ENCODE data around the gene ZBTB20. TPM values are rescaled to one million over a fixed set of nuclear protein-coding genes. Genes with fewer than 3 reads are reported as not detected.
A peak's percentile ranks its signal among the peaks of the same experiment; 100 is the strongest.

Gene ZBTB20
- total and polyA plus RNA-seq, 7 donors: 0.40 to 74.9 (median 41.7) TPM

DNA sequence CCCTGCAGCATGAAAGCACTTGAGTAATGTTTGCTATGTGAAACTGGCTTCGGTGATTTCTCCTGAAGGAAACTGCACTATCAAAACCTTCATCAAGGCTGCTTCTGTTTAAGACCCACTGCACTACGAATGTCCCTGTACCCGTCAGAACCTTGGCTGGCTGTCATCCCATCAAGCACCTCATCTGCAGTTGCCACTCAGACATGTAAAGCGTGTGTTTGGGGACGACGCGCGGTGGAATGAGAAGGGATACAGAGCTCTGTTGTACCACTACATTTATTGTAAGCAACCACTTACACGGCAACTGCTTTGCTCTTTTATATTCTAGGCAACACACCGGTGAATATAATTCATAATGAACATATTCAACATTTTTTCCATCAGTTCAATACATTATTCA lies 705.7 kb downstream of the ZBTB20 start:
- 30 to 54% (median 33%) methylated on average over 10 of the region's 10 CpGs for WGBS, 3 donors
- peak overlapping the region; percentile 16 for H3K4me3 ChIP-seq

GRCh38 chr3:114440700-114441099 lies 706.4 kb downstream of the ZBTB20 start:
- Histone ChIP-seq H3K27me3 (ENCODE audit: insufficient read depth in 3 of 3, low read length in 2 of 3) (no peaks in the 10 kb centered on the region), H3K9me3 (no peaks in the 10 kb centered on the region), H3K4me1 (peaks cover 87% of the 10 kb centered on the region), H3K4me3 (no peak overlapping the region), H3K27ac (no peak overlapping the region), H3K36me3 (ENCODE audit: insufficient read depth in 1 of 2, low read depth in 1 of 2) (no peaks in the 10 kb centered on the region)
- WGBS, 3 donors: 41 to 72% (median 49%) methylated on average over 4 of the region's 4 CpGs
- TF ChIP-seq CTCF (IDR thresholded peaks at IDR 0.05): no peak
- DNase-seq (no peak), ATAC-seq (peak in 1 of 4 donors; percentile 27)
- intact Hi-C loops (cut with DNase I): loop anchor here in 1 of 2 donors (10.0 kb wide), 1 partner anchor 56 kb away; no protein-coding TSS in a partner anchor

More for the DNA sequence above, 705.7 kb downstream of the ZBTB20 start:
- ATAC-seq: peak in 3 of 4 donors; percentile 55 to 73 (median 64)
- Histone ChIP-seq H3K27me3 (ENCODE audit: insufficient read depth in 3 of 3, low read length in 2 of 3) (no peaks in the 10 kb centered on the region), H3K36me3 (ENCODE audit: insufficient read depth in 1 of 2, low read depth in 1 of 2) (no peaks in the 10 kb centered on the region), H3K9me3 (no peaks in the 10 kb centered on the region), H3K27ac (no peak overlapping the region), H3K4me1 (peaks cover 87% of the 10 kb centered on the region)
- TF ChIP-seq CTCF (IDR thresholded peaks at IDR 0.05): no peak
- no peak for DNase-seq
- intact Hi-C loops (cut with DNase I): loop anchor here in 1 of 2 donors (10.0 kb wide), 1 partner anchor 57 kb away; no protein-coding TSS in a partner anchor

- Histone ChIP-seq H3K4me3 (no peak overlapping the region), H3K27me3 (ENCODE audit: insufficient read depth in 3 of 3, low read length in 2 of 3) (no peaks in the 10 kb centered on the region), H3K4me1 (peaks cover 80% of the 10 kb centered on the region), H3K9me3 (no peaks in the 10 kb centered on the region), H3K27ac (no peak overlapping the region), H3K36me3 (ENCODE audit: insufficient read depth in 1 of 2, low read depth in 1 of 2) (no peaks in the 10 kb centered on the region)
- DNase-seq: no peak
- no peak for ATAC-seq
- WGBS, 3 donors: 96 to 98% (median 97%) methylated on average over 1 of the region's 1 CpG
- TF ChIP-seq CTCF (IDR thresholded peaks at IDR 0.05): no peak
- intact Hi-C loops (cut with DNase I): no loop called here
These were observed 707.8 kb downstream of the ZBTB20 start for GRCh38 chr3:114439284-114439683.

GRCh38 chr3:114437897-114438296 lies 709.2 kb downstream of the ZBTB20 start:
- Histone ChIP-seq H3K27me3 (ENCODE audit: insufficient read depth in 3 of 3, low read length in 2 of 3) (no peaks in the 10 kb centered on the region), H3K4me1 (peaks cover 69% of the 10 kb centered on the region), H3K27ac (no peak overlapping the region), H3K4me3 (no peak overlapping the region), H3K36me3 (ENCODE audit: insufficient read depth in 1 of 2, low read depth in 1 of 2) (no peaks in the 10 kb centered on the region), H3K9me3 (no peaks in the 10 kb centered on the region)
- DNase-seq (no peak), ATAC-seq (no peak)
- WGBS, 3 donors: 79 to 83% (median 81%) methylated on average over 2 of the region's 2 CpGs
- intact Hi-C loops (cut with DNase I): no loop called here
- TF ChIP-seq CTCF (IDR thresholded peaks at IDR 0.05): no peak

DNA sequence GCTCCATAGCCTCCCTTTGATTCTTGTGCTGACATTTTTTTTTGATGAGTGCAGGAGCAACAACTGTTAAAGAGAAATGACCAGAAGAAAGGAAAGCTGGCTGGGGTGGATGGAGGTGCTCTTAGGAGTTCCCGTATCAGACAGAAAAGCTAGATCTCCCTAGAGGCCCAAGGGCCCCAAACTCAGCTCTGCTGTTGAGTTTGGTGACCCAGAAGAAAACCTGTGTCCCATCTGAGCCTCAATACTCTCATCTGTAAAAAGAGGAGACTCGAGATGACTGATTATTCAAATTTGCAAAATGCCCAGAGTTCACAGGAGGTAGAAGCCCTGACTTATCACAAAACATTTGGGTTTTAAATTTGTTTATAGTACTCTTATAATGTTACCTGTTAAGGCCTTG lies 710.9 kb downstream of the ZBTB20 start:
- WGBS, 3 donors: 53 to 66% (median 62%) methylated on average over 2 of the region's 2 CpGs
- H3K27me3 ChIP-seq (ENCODE audit: insufficient read depth in 3 of 3, low read length in 2 of 3): no peaks in the 10 kb centered on the region
- no peaks in the 10 kb centered on the region for H3K9me3 ChIP-seq
- H3K4me1 ChIP-seq: peaks cover 59% of the 10 kb centered on the region
- no peaks in the 10 kb centered on the region for H3K36me3 ChIP-seq (ENCODE audit: insufficient read depth in 1 of 2, low read depth in 1 of 2)
- no peak overlapping the region for H3K4me3 ChIP-seq
- ATAC-seq (no peak), DNase-seq (no peak)
- intact Hi-C loops (cut with DNase I): no loop called here
- no peak overlapping the region for H3K27ac ChIP-seq
- no peak for TF ChIP-seq CTCF (IDR thresholded peaks at IDR 0.05)

Data from psoas muscle (tissue), 8 donors.